ENCODE results near the gene UCMA.

- TF ChIP-seq EGR1 (IDR thresholded peaks at IDR 0.05; ENCODE audit: borderline replicate concordance in 1 of 2, low read depth in 2 of 2, low read length in 2 of 2) (no peak), CEBPZ (IDR thresholded peaks at IDR 0.05; ENCODE audit: low read depth, low read length) (no peak), SMC3 (IDR thresholded peaks at IDR 0.05; ENCODE audit: borderline replicate concordance, low read length) (no peak)
Observed at GRCh38 chr10:13238271-13239077, 4.3 kb upstream of the UCMA start.
